ENCODE data around the gene MSH5.

DNA sequence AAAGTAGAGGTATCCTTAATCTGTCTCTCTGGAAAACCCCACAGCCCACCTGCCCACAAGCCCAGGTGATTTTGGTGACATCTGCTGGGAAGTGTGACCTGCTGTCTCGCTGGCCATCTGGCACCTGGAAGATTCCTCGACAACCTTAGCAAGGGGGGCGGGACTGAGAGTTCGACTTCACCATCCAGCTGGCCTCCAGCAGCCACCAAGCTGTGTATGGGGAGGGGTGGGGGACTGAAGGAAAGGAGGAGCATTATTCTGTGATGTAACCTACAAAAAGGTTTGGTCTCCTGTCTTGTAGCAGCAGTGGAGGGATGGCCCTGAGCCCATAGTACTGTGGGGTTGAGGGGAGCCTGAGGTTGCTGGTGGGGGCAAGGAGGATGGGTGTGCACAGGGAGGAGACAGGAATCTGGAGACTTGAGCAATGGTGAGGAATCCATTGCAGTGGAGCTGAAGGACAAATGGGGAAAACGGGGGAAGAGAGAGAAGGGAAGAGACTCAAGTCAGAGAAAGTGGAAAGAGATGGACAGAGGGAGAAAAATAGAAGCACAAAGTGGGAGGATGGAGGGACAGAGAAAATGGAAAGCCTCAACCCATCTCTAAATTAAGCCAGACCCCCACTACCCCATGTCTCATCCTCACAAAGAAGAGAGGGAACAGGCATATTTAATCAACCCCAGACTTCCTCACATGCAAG, 29.1 kb upstream of the MSH5 start:
- no peak for TF ChIP-seq POLR2AphosphoS5 (IDR thresholded peaks at IDR 0.05)
- TF ChIP-seq CTCF (IDR thresholded peaks at IDR 0.05), result no peak
